Inflammatory macrophage (primary cell): ENCODE data around the gene ACTMAP.

ENCODE experiments used
- DNase-seq, 2 donors: peaks; one replicate each; pipeline ENCODE4 v3.0.0-alpha.2; 2020 to 2022

The ACTMAP gene

GRCh38 chr19:40717880-40718773 is 32.1 kb downstream of the ACTMAP start:
- no peak for DNase-seq

GRCh38 chr19:40717325-40717879 is 32.9 kb downstream of the ACTMAP start:
- DNase-seq = no peak

GRCh38 chr19:40716482-40717324 is 33.6 kb downstream of the ACTMAP start, which contains the start of the genes COQ8B and ITPKC:
COQ8B (minus strand) TSS chr19:40716886; CDS start chr19:40714632, 2,254 bp downstream.
ITPKC (plus strand) TSS chr19:40717112; CDS start chr19:40717136, 24 bp downstream.
- DNase-seq = peak; percentile 95 to 96

- no peak for DNase-seq
Measured at GRCh38 chr19:40716031-40716481, 34.2 kb downstream of the ACTMAP start.

GRCh38 chr19:40714441-40715299 is 35.6 kb downstream of the ACTMAP start:
- DNase-seq = peak; percentile 86

GRCh38 chr19:40713939-40714338 is 36.3 kb downstream of the ACTMAP start:
- DNase-seq = no peak

GRCh38 chr19:40709817-40710216 is 40.5 kb downstream of the ACTMAP start:
- DNase-seq = no peak

GRCh38 chr19:40707615-40708014 is 42.7 kb downstream of the ACTMAP start:
- no peak for DNase-seq

GRCh38 chr19:40705950-40706619 is 44.2 kb downstream of the ACTMAP start:
- DNase-seq = no peak

- no peak for DNase-seq
Measured at GRCh38 chr19:40705362-40705651, 45.0 kb downstream of the ACTMAP start.

GRCh38 chr19:40704491-40705361 is 45.6 kb downstream of the ACTMAP start:
- no peak for DNase-seq

- no peak for DNase-seq
Measured at GRCh38 chr19:40703029-40703755, 47.1 kb downstream of the ACTMAP start.

- no peak for DNase-seq
Measured at GRCh38 chr19:40702337-40703012, 47.8 kb downstream of the ACTMAP start.

GRCh38 chr19:40701758-40702157 is 48.5 kb downstream of the ACTMAP start:
- no peak for DNase-seq

GRCh38 chr19:40700083-40700482 is 50.2 kb downstream of the ACTMAP start:
- no peak for DNase-seq

- DNase-seq = no peak
Measured at GRCh38 chr19:40697007-40697406, 53.3 kb downstream of the ACTMAP start.

GRCh38 chr19:40695881-40696280 is 54.4 kb downstream of the ACTMAP start:
- DNase-seq = no peak

- DNase-seq = no peak
Measured at GRCh38 chr19:40693896-40694295, 56.4 kb downstream of the ACTMAP start.

GRCh38 chr19:40693150-40693788 is 57.0 kb downstream of the ACTMAP start:
- DNase-seq = no peak
